ENCODE measurements around the gene PSEN2. TPM values are rescaled to one million over a fixed set of nuclear protein-coding genes. Genes with fewer than 3 reads are reported as not detected.
A peak's percentile ranks its signal among the peaks of the same experiment; 100 is the strongest.

PSEN2 gene
- total RNA-seq, 6 donors from 2014 or later = 31.2 to 70.9 (median 37.6) TPM

DNA sequence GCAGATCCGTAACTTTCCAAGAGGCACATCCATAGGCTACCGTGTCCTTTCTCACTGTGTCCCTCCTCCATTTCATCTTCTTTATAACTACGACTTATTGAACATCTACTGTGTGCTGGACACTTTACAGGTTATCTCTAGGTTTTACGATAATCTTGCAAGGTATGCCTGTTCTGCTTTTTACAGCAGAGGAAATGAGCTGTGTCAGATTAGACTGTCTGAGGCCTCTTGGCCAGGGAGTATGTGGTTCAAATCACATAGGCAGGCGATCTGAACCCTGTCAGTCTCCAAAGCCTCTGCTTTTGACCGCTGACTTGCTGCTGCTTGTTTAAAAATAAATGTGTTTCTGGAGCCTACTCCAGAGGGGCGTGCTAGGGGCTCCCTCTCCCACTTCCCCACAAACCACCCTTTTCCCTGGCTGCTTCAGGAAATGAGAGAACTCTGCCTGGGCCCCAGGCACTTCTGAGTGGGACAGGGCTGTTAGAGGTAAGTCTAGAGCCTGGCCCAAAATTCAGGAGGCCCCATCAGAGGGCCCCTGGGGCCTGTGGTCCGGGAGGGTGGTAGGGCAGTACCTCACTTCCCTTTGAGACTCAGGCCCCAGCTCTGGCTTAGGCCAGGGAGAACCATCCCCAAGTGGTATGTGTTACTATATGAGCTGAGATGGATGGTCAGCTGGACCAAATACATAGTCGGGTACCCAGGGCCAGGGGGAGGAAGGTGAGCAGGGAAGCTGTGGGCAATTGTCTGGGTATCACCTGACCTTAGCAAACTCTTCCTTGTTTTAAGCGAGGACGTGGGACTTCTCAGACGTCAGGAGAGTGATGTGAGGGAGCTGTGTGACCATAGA lies 4.4 kb downstream of the PSEN2 start:
- DNase-seq (no peak), ATAC-seq (ENCODE audit: low FRiP score in 2 of 2) (no peak)
- H3K36me3 ChIP-seq = peaks cover 0 to 23% (median 4%) of the 10 kb centered on the region in 4 donors
- H3K27me3 ChIP-seq = no peaks in the 10 kb centered on the region
- peak overlapping the region in 2 of 4 donors; percentile 67 to 89 for H3K27ac ChIP-seq
- H3K9me3 ChIP-seq = no peaks in the 10 kb centered on the region
- TF ChIP-seq POLR2AphosphoS5 (IDR thresholded peaks at IDR 0.05) (no peak), EP300 (IDR thresholded peaks at IDR 0.05) (no peak)
- TF ChIP-seq, protein P1, sequence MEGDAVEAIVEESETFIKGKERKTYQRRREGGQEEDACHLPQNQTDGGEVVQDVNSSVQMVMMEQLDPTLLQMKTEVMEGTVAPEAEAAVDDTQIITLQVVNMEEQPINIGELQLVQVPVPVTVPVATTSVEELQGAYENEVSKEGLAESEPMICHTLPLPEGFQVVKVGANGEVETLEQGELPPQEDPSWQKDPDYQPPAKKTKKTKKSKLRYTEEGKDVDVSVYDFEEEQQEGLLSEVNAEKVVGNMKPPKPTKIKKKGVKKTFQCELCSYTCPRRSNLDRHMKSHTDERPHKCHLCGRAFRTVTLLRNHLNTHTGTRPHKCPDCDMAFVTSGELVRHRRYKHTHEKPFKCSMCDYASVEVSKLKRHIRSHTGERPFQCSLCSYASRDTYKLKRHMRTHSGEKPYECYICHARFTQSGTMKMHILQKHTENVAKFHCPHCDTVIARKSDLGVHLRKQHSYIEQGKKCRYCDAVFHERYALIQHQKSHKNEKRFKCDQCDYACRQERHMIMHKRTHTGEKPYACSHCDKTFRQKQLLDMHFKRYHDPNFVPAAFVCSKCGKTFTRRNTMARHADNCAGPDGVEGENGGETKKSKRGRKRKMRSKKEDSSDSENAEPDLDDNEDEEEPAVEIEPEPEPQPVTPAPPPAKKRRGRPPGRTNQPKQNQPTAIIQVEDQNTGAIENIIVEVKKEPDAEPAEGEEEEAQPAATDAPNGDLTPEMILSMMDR (IDR thresholded peaks at IDR 0.05) = no peak
- 84 to 88% methylated on average over 11 to 12 of the region's 12 CpGs for WGBS, 2 donors
- no peak overlapping the region for H3K4me3 ChIP-seq
- peaks cover 20 to 38% (median 26%) of the 10 kb centered on the region in 4 donors for H3K4me1 ChIP-seq

GRCh38 chr1:226875641-226876295 lies 5.4 kb downstream of the PSEN2 start:
- WGBS, 2 donors = 35 to 69% methylated on average over 5 to 11 of the region's 11 CpGs
- ATAC-seq (ENCODE audit: low FRiP score in 2 of 2) (peak; percentile 19 to 63), DNase-seq (peak; percentile 41 to 81)

GRCh38 chr1:226877669-226878068 lies 7.3 kb downstream of the PSEN2 start:
- Histone ChIP-seq H3K4me3 (no peak overlapping the region), H3K27ac (no peak overlapping the region), H3K9me3 (no peaks in the 10 kb centered on the region), H3K27me3 (no peaks in the 10 kb centered on the region), H3K36me3 (peaks cover 0 to 38% (median 8%) of the 10 kb centered on the region in 4 donors), H3K4me1 (peaks cover 10 to 24% (median 18%) of the 10 kb centered on the region in 4 donors)
- DNase-seq = no peak
- WGBS, 2 donors = 84 to 85% methylated on average over 7 of the region's 7 CpGs
- ATAC-seq (ENCODE audit: low FRiP score in 2 of 2) = no peak
- no peak for TF ChIP-seq POLR2AphosphoS5 (IDR thresholded peaks at IDR 0.05)
- TF ChIP-seq EP300 (IDR thresholded peaks at IDR 0.05) = no peak
- no peak for TF ChIP-seq POLR2A (IDR thresholded peaks at IDR 0.05)
- TF ChIP-seq, protein P1 (IDR thresholded peaks at IDR 0.05) = no peak

More at GRCh38 chr1:226875641-226876295, 5.4 kb downstream of the PSEN2 start:
- H3K4me1 ChIP-seq = peaks cover 20 to 31% (median 26%) of the 10 kb centered on the region in 4 donors
- TF ChIP-seq POLR2AphosphoS5 (IDR thresholded peaks at IDR 0.05) = no peak
- peak in 1 of 4 donors; percentile 16 for TF ChIP-seq POLR2A (IDR thresholded peaks at IDR 0.05)
- H3K36me3 ChIP-seq = peaks cover 0 to 30% (median 4%) of the 10 kb centered on the region in 4 donors
- no peaks in the 10 kb centered on the region for H3K9me3 ChIP-seq
- H3K27ac ChIP-seq = peak overlapping the region in 3 of 4 donors; percentile 26 to 89 (median 27)
- no peaks in the 10 kb centered on the region for H3K27me3 ChIP-seq
- no peak overlapping the region for H3K4me3 ChIP-seq

DNA sequence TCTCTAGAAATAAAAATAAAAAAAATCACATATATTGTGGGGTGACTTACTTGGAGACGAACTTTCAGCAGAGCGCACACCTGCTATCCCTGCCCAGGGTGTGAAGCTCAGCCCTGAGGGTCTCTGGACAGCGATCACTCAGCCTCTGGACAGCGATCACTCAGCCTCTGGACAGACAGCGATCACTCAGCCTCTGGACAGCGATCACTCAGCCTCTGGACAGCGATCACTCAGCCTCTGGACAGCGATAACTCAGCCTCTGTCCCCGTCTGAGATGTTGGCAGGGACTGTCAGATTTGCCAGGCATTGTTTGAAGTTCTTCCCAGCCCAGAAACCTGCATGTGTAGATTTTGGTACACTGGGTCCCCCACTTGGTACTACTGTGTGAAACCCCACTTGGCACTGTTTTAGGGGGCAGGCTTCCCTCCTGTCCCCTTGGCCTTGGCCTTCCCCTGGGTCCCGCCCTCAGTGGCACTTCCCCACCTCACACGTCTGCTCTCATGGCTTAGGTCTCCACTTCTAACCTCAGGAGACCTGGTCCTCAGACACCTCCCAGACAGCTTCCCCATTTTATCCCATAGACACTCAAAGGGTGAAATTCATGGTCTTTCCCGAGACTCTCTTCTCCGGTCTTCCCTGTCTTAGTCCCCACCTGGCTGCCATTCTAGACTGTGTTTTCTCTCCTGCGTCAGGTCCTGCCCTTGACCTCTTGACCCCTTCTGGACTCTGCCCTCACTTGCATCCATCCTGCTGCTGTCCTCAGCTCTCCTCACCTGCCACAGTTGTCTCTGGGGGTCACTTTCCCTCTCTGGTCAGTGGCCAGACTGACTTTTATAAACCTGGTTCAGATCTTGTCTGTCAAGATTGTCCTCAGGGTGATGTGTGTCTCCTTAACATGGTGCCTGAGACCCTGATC lies 10.2 kb downstream of the PSEN2 start:
- no peak for DNase-seq
- Histone ChIP-seq H3K36me3 (peaks cover 0 to 42% (median 8%) of the 10 kb centered on the region in 4 donors), H3K9me3 (no peaks in the 10 kb centered on the region), H3K27me3 (no peaks in the 10 kb centered on the region), H3K27ac (no peak overlapping the region), H3K4me3 (no peak overlapping the region), H3K4me1 (peaks cover 30 to 43% (median 36%) of the 10 kb centered on the region in 4 donors)
- no peak for ATAC-seq (ENCODE audit: low FRiP score in 2 of 2)
- WGBS, 2 donors = 93 to 96% methylated on average over 14 of the region's 14 CpGs
- TF ChIP-seq POLR2AphosphoS5 (IDR thresholded peaks at IDR 0.05) (no peak), POLR2A (IDR thresholded peaks at IDR 0.05) (no peak), EP300 (IDR thresholded peaks at IDR 0.05) (no peak)
- TF ChIP-seq, protein P1 (IDR thresholded peaks at IDR 0.05) = no peak

All from upper lobe of left lung (tissue), 6 donors.